SK-N-SH treated with all-trans-retinoic acid at 6 μM for 48 hours (cell line): Measurements from ENCODE around the gene CACNA1C.

Experiments
- ATAC-seq: fragments of 200-7000 bp; cut with Tn5 transposase; 3 replicates; pipeline ENCODE4 v1.9.1; 2020; ENCODE audit warnings: mild to moderate bottlenecking, moderate library complexity
- ARNTL ChIP-seq: fragments of 450-650 bp; formaldehyde crosslinking; IDR thresholded peaks from 2 replicates; pipeline ENCODE4 v1.5.0; 2020; ENCODE audit warnings: low read depth, mild to moderate bottlenecking, moderate library complexity, borderline replicate concordance
- BACH2 ChIP-seq: fragments of 250-450 bp; sonication (Bioruptor Pico); IDR thresholded peaks from 2 replicates; pipeline ENCODE4 v1.9.0; 2021; ENCODE audit warnings: mild to moderate bottlenecking, borderline replicate concordance
- CSDC2 ChIP-seq: fragments of 250-450 bp; sonication (Bioruptor Pico); IDR thresholded peaks from 2 replicates; pipeline ENCODE4 v1.5.0; 2020; ENCODE audit warnings: mild to moderate bottlenecking, moderate library complexity
- ESRRG ChIP-seq: fragments of 250-450 bp; sonication (Bioruptor Pico); IDR thresholded peaks from 2 replicates; pipeline ENCODE4 v1.6.1; 2021; ENCODE audit warnings: mild to moderate bottlenecking
- GLIS3 ChIP-seq: fragments of 250-450 bp; sonication (Bioruptor Pico); IDR thresholded peaks from 2 replicates; pipeline ENCODE4 v1.5.0; 2020; ENCODE audit warnings: mild to moderate bottlenecking, moderate library complexity
- ISL1 ChIP-seq: fragments of 250-450 bp; sonication (Bioruptor Pico); IDR thresholded peaks from 2 replicates; pipeline ENCODE4 v2.1.2; 2022; ENCODE audit warnings: mild to moderate bottlenecking, moderate library complexity
- OSR1 ChIP-seq: fragments of 250-450 bp; sonication (Bioruptor Pico); IDR thresholded peaks from 2 replicates; pipeline ENCODE4 v1.8.0; 2022; ENCODE audit warnings: moderate library complexity, mild to moderate bottlenecking, inconsistent platforms
- PPARA ChIP-seq: fragments of 250-450 bp; sonication (Bioruptor Pico); IDR thresholded peaks from 2 replicates; pipeline ENCODE4 v1.5.0; 2020; ENCODE audit warnings: mild to moderate bottlenecking, borderline replicate concordance
- RARB ChIP-seq: fragments of 250-450 bp; sonication (Bioruptor Pico); IDR thresholded peaks from 2 replicates; pipeline ENCODE4 v1.8.0; 2021; ENCODE audit warnings: mild to moderate bottlenecking, moderate library complexity
- SNAI2 ChIP-seq: fragments of 250-450 bp; sonication (Bioruptor Pico); IDR thresholded peaks from 2 replicates; pipeline ENCODE4 v1.5.0; 2020; ENCODE audit warnings: mild to moderate bottlenecking, moderate library complexity
- TCF4 ChIP-seq: fragments of 250-450 bp; sonication (Bioruptor Pico); IDR thresholded peaks from 2 replicates; pipeline ENCODE4 v1.8.0; 2021; ENCODE audit warnings: mild to moderate bottlenecking, moderate library complexity, borderline replicate concordance
- TOX ChIP-seq: fragments of 250-450 bp; sonication (Bioruptor Pico); IDR thresholded peaks from 2 replicates; pipeline ENCODE4 v1.8.0; 2021; ENCODE audit warnings: mild to moderate bottlenecking, moderate library complexity, borderline replicate concordance
- ZC3H10 ChIP-seq: fragments of 250-450 bp; sonication (Bioruptor Pico); IDR thresholded peaks from 2 replicates; pipeline ENCODE4 v1.5.1; 2021; ENCODE audit warnings: mild to moderate bottlenecking, moderate library complexity
- ZFP3 ChIP-seq: fragments of 250-450 bp; sonication (Bioruptor Pico); IDR thresholded peaks from 2 replicates; pipeline ENCODE4 v1.5.0; 2020; ENCODE audit warnings: mild to moderate bottlenecking, moderate library complexity
- ZFP30 ChIP-seq: fragments of 450-650 bp; formaldehyde crosslinking; IDR thresholded peaks from 2 replicates; pipeline ENCODE4 v1.5.0; 2022; ENCODE audit warnings: mild to moderate bottlenecking, moderate library complexity
- ZNF565 ChIP-seq: fragments of 450-650 bp; formaldehyde crosslinking; conservative IDR thresholded peaks from 2 replicates; pipeline ENCODE4 v1.5.0; 2020; ENCODE audit warnings: low read depth, mild to moderate bottlenecking, moderate library complexity
- ZNF8 ChIP-seq: fragments of 450-650 bp; formaldehyde crosslinking; IDR thresholded peaks from 2 replicates; pipeline ENCODE4 v1.5.0; 2020; ENCODE audit warnings: mild to moderate bottlenecking, moderate library complexity
- TF ChIP-seq, protein P1 (sequence below): fragments of 250-450 bp; sonication (Bioruptor Pico); IDR thresholded peaks from 2 replicates; pipeline ENCODE4 v1.5.0; 2020; ENCODE audit warnings: mild to moderate bottlenecking, moderate library complexity
- TF ChIP-seq, protein P2 (sequence below): fragments of 250-450 bp; sonication (Bioruptor Pico); IDR thresholded peaks from 2 replicates; pipeline ENCODE4 v1.8.0; 2021; ENCODE audit warnings: low read depth, mild to moderate bottlenecking, moderate library complexity, borderline replicate concordance
- TF ChIP-seq, protein P3 (sequence below): fragments of 250-450 bp; sonication (Bioruptor Pico); IDR thresholded peaks from 2 replicates; pipeline ENCODE4 v1.5.1; 2021; ENCODE audit warnings: mild to moderate bottlenecking, moderate library complexity

CACNA1C gene

DNA sequence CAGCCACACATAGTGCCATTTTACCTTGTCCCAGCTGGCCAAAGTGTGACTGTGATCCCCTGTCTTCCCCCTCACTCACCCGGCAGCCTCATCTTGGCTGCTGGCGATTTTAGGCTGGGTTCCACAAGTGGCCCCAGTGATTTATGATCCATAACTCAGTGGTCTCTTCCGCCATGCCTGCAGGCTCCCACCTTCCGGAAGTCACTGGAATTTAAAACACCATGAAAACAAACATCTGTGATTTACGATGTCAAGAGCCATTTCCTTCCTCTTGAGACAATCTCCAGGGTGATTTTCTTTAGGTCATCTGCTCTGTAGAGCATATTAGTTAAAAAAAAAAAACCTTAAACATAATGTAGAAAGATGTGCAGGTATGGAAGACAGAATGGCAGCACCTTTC lies 282.3 kb downstream of the CACNA1C start:
- ATAC-seq = no peak
- TF ChIP-seq ZNF565 (no peak), ISL1 (no peak)

DNA sequence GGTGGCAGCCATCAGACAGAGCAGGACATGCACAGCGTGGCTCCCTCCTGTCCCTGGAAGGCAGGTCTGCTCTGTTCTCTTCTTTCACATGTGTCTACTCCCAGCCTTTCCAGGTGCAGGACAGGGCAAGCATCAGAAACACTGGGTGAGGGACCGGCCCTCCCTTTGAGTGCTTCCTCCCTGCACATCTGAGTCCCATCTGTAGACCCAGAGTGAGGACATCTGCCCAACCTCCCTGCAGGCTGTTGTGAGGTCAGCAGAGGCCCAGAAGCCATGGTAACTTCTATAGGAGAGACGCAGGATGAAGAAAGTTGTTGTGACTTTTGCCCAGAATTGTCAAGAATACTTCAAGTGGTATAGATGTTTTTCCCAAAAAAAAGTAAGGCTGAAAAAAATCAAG lies 282.7 kb downstream of the CACNA1C start:
- ATAC-seq = 0 out of 3 replicates have a peak, but pooled peaks have one; percentile 4
- TF ChIP-seq ISL1 (no peak), ESRRG (CRISPR knock-in tag) (no peak), CSDC2 (CRISPR knock-in tag) (no peak), ZFP30 (no peak), TOX (CRISPR knock-in tag) (no peak), ZFP3 (no peak), PPARA (CRISPR knock-in tag) (no peak), ZC3H10 (CRISPR knock-in tag) (no peak), SNAI2 (CRISPR knock-in tag) (no peak), OSR1 (CRISPR knock-in tag) (no peak), ZNF565 (no peak), BACH2 (CRISPR knock-in tag) (no peak), TCF4 (CRISPR knock-in tag) (no peak), ARNTL (CRISPR knock-in tag) (no peak)
- TF ChIP-seq, protein P1, sequence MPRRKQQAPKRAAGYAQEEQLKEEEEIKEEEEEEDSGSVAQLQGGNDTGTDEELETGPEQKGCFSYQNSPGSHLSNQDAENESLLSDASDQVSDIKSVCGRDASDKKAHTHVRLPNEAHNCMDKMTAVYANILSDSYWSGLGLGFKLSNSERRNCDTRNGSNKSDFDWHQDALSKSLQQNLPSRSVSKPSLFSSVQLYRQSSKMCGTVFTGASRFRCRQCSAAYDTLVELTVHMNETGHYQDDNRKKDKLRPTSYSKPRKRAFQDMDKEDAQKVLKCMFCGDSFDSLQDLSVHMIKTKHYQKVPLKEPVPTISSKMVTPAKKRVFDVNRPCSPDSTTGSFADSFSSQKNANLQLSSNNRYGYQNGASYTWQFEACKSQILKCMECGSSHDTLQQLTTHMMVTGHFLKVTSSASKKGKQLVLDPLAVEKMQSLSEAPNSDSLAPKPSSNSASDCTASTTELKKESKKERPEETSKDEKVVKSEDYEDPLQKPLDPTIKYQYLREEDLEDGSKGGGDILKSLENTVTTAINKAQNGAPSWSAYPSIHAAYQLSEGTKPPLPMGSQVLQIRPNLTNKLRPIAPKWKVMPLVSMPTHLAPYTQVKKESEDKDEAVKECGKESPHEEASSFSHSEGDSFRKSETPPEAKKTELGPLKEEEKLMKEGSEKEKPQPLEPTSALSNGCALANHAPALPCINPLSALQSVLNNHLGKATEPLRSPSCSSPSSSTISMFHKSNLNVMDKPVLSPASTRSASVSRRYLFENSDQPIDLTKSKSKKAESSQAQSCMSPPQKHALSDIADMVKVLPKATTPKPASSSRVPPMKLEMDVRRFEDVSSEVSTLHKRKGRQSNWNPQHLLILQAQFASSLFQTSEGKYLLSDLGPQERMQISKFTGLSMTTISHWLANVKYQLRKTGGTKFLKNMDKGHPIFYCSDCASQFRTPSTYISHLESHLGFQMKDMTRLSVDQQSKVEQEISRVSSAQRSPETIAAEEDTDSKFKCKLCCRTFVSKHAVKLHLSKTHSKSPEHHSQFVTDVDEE (CRISPR knock-in tag) = no peak
- TF ChIP-seq, protein P2, sequence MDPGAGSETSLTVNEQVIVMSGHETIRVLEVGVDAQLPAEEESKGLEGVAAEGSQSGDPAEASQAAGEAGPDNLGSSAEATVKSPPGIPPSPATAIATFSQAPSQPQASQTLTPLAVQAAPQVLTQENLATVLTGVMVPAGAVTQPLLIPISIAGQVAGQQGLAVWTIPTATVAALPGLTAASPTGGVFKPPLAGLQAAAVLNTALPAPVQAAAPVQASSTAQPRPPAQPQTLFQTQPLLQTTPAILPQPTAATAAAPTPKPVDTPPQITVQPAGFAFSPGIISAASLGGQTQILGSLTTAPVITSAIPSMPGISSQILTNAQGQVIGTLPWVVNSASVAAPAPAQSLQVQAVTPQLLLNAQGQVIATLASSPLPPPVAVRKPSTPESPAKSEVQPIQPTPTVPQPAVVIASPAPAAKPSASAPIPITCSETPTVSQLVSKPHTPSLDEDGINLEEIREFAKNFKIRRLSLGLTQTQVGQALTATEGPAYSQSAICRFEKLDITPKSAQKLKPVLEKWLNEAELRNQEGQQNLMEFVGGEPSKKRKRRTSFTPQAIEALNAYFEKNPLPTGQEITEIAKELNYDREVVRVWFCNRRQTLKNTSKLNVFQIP (CRISPR knock-in tag) = no peak
- TF ChIP-seq, protein P3, sequence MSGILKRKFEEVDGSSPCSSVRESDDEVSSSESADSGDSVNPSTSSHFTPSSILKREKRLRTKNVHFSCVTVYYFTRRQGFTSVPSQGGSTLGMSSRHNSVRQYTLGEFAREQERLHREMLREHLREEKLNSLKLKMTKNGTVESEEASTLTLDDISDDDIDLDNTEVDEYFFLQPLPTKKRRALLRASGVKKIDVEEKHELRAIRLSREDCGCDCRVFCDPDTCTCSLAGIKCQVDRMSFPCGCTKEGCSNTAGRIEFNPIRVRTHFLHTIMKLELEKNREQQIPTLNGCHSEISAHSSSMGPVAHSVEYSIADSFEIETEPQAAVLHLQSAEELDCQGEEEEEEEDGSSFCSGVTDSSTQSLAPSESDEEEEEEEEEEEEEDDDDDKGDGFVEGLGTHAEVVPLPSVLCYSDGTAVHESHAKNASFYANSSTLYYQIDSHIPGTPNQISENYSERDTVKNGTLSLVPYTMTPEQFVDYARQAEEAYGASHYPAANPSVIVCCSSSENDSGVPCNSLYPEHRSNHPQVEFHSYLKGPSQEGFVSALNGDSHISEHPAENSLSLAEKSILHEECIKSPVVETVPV = no peak

DNA sequence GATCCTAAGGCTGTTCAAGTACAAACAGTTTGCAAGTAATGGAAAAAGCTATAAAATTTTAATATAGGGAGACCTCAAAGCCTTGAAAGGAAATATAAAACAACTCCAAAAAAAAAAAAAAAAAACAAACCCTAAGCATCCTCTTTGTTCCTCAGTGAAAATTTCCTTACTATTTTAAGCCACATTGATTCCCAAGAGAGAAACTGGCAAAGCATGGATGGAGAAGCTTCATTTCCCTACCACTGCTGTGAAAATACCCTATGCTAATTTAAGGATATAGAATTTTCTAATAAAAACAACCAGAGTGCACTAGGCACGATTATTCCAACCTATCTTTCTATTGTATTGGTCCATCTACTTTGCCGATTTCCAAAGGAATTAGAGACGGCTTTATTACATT lies 283.1 kb downstream of the CACNA1C start:
- TF ChIP-seq BACH2 (CRISPR knock-in tag) (no peak), ZNF565 (no peak), ARNTL (CRISPR knock-in tag) (no peak), CSDC2 (CRISPR knock-in tag) (no peak), ZNF8 (CRISPR knock-in tag) (no peak), OSR1 (CRISPR knock-in tag) (no peak), GLIS3 (CRISPR knock-in tag) (no peak)
- TF ChIP-seq, protein P2 (CRISPR knock-in tag) = no peak
- ATAC-seq = peak; percentile 13

DNA sequence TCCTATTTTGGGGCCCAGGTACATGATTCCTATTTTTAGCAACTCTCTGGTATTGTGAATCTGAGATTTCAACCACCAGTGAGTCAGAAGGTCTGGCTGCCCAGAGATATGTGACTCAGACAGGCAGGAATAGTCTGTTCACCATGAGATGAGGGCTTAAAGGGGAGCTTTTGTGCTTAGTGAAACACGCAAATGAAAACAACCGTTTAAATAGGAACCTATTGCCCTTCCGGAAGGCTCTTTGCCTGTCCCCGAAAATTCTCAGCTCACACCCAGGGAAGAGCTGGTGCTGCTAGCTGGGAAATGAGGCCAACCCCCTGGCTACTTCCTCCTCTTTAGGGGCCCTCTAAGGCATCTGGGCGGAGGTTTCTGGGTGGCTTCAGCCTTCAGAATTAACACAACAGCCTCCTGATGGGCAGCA lies 283.6 kb downstream of the CACNA1C start:
- no peak for TF ChIP-seq ZC3H10 (CRISPR knock-in tag)
- TF ChIP-seq, protein P2 (CRISPR knock-in tag) = no peak
- TF ChIP-seq, protein P1 (CRISPR knock-in tag) = no peak
- TF ChIP-seq RARB (CRISPR knock-in tag) = no peak
- TF ChIP-seq TCF4 (CRISPR knock-in tag) = no peak
- TF ChIP-seq ZNF8 (CRISPR knock-in tag) = no peak
- no peak for TF ChIP-seq ARNTL (CRISPR knock-in tag)
- no peak for TF ChIP-seq ISL1
- ATAC-seq = peak; percentile 95
